Astrocyte (in vitro differentiated cells and primary cell): ENCODE data around the gene CHRNA4.

ENCODE experiments used
- EZH2 ChIP-seq: IDR thresholded peaks from 2 replicates; pipeline ENCODE4 v1.6.1; 2012; ENCODE audit warnings: mild to moderate bottlenecking, low read length, inconsistent platforms; ENCODE audit not compliant: insufficient read depth
- TF ChIP-seq, protein P1 (sequence below): IDR thresholded peaks from 2 replicates; pipeline ENCODE4 v1.5.1; 2011; ENCODE audit warnings: low read depth, mild to moderate bottlenecking, inconsistent platforms, low read length, moderate library complexity; ENCODE audit not compliant: insufficient read depth

DNA sequence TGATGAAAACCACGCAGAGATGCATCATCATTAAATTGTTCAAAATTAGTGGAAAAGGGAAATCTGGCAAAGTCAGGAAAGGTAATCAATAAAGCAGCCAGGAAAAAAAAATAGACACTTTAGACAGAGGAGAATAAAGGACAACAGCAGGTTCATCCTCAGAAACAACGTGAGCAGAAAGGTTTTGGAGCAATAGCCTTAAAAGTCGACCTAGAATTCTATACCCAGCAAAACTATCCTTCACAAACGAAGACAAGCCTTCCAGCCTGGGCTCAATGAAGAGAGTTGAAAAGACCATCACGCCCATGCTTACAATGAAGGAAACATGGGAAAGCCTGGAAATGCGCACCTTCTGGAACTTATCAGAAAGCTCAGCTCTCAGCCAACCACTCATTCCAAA is 24.7 kb upstream of the CHRNA4 start:
- TF ChIP-seq, protein P1, sequence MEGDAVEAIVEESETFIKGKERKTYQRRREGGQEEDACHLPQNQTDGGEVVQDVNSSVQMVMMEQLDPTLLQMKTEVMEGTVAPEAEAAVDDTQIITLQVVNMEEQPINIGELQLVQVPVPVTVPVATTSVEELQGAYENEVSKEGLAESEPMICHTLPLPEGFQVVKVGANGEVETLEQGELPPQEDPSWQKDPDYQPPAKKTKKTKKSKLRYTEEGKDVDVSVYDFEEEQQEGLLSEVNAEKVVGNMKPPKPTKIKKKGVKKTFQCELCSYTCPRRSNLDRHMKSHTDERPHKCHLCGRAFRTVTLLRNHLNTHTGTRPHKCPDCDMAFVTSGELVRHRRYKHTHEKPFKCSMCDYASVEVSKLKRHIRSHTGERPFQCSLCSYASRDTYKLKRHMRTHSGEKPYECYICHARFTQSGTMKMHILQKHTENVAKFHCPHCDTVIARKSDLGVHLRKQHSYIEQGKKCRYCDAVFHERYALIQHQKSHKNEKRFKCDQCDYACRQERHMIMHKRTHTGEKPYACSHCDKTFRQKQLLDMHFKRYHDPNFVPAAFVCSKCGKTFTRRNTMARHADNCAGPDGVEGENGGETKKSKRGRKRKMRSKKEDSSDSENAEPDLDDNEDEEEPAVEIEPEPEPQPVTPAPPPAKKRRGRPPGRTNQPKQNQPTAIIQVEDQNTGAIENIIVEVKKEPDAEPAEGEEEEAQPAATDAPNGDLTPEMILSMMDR, result no peak
- TF ChIP-seq EZH2, result no peak
